ENCODE data around the gene PLCB1.
"Not testable (repeated sequence)": the region's sequence is repeated elsewhere in the genome, so short reads cannot be mapped to it uniquely, and the experiment has no call there.

Gene PLCB1

GRCh38 chr20:8788275-8788674 is 656.2 kb downstream of the PLCB1 start:
- DNase-seq (ENCODE audit: low spot score): no peak

GRCh38 chr20:8788831-8789230 is 656.8 kb downstream of the PLCB1 start:
- DNase-seq (ENCODE audit: low spot score): no peak

- peak; percentile 25 for DNase-seq (ENCODE audit: low spot score)
These were observed 658.5 kb downstream of the PLCB1 start for GRCh38 chr20:8790442-8791074.

- DNase-seq (ENCODE audit: low spot score): no peak
These were observed 663.3 kb downstream of the PLCB1 start for GRCh38 chr20:8795404-8795803.

- no peak for DNase-seq (ENCODE audit: low spot score)
These were observed 664.1 kb downstream of the PLCB1 start for GRCh38 chr20:8796088-8796660.

- no peak for DNase-seq (ENCODE audit: low spot score)
These were observed 666.4 kb downstream of the PLCB1 start for GRCh38 chr20:8798505-8798904.

GRCh38 chr20:8800089-8800488 is 668.0 kb downstream of the PLCB1 start:
- no peak for DNase-seq (ENCODE audit: low spot score)

GRCh38 chr20:8801686-8802085 is 669.6 kb downstream of the PLCB1 start:
- DNase-seq (ENCODE audit: low spot score): no peak

GRCh38 chr20:8803065-8803464 is 671.0 kb downstream of the PLCB1 start:
- no peak for DNase-seq (ENCODE audit: low spot score)

- DNase-seq (ENCODE audit: low spot score): no peak
These were observed 671.9 kb downstream of the PLCB1 start for GRCh38 chr20:8803941-8804340.

GRCh38 chr20:8805737-8806442 is 673.8 kb downstream of the PLCB1 start:
- DNase-seq (ENCODE audit: low spot score): no peak

- DNase-seq (ENCODE audit: low spot score): no peak
These were observed 675.6 kb downstream of the PLCB1 start for GRCh38 chr20:8807480-8808201.

- DNase-seq (ENCODE audit: low spot score): no peak
These were observed 676.1 kb downstream of the PLCB1 start for GRCh38 chr20:8808202-8808535.

GRCh38 chr20:8809107-8809953 is 677.3 kb downstream of the PLCB1 start:
- no peak for DNase-seq (ENCODE audit: low spot score)

GRCh38 chr20:8811801-8812594 is 679.9 kb downstream of the PLCB1 start:
- DNase-seq (ENCODE audit: low spot score): no peak

GRCh38 chr20:8812817-8813216 is 680.8 kb downstream of the PLCB1 start:
- DNase-seq (ENCODE audit: low spot score): no peak

GRCh38 chr20:8815208-8815607 is 683.1 kb downstream of the PLCB1 start:
- DNase-seq (ENCODE audit: low spot score): no peak

- no peak for DNase-seq (ENCODE audit: low spot score)
These were observed 697.2 kb downstream of the PLCB1 start for GRCh38 chr20:8829256-8829655.

GRCh38 chr20:8834294-8834693 is 702.2 kb downstream of the PLCB1 start:
- not testable (repeated sequence) for DNase-seq (ENCODE audit: low spot score)

GRCh38 chr20:8834851-8835250 is 702.8 kb downstream of the PLCB1 start:
- DNase-seq (ENCODE audit: low spot score): no peak

GRCh38 chr20:8837396-8837795 is 705.3 kb downstream of the PLCB1 start:
- DNase-seq (ENCODE audit: low spot score): peak; percentile 38

Data from AG08396 (cell line).